SK-N-SH treated with all-trans-retinoic acid at 6 μM for 48 hours (cell line): Measurements from ENCODE around the gene KLHL3.

Experiments used
- ATAC-seq: fragments of 200-7000 bp; cut with Tn5 transposase; 3 replicates; pipeline ENCODE4 v1.9.1; 2020; ENCODE audit warnings: mild to moderate bottlenecking, moderate library complexity
- ARNTL ChIP-seq: fragments of 450-650 bp; formaldehyde crosslinking; IDR thresholded peaks from 2 replicates; pipeline ENCODE4 v1.5.0; 2020; ENCODE audit warnings: low read depth, mild to moderate bottlenecking, moderate library complexity, borderline replicate concordance
- CREB5 ChIP-seq: fragments of 250-450 bp; sonication (Bioruptor Pico); IDR thresholded peaks from 2 replicates; pipeline ENCODE4 v1.5.1; 2020; ENCODE audit warnings: low read depth, mild to moderate bottlenecking, moderate library complexity
- CSDC2 ChIP-seq: fragments of 250-450 bp; sonication (Bioruptor Pico); IDR thresholded peaks from 2 replicates; pipeline ENCODE4 v1.5.0; 2020; ENCODE audit warnings: mild to moderate bottlenecking, moderate library complexity
- ESRRG ChIP-seq: fragments of 250-450 bp; sonication (Bioruptor Pico); IDR thresholded peaks from 2 replicates; pipeline ENCODE4 v1.6.1; 2021; ENCODE audit warnings: mild to moderate bottlenecking
- GLIS3 ChIP-seq: fragments of 250-450 bp; sonication (Bioruptor Pico); IDR thresholded peaks from 2 replicates; pipeline ENCODE4 v1.5.0; 2020; ENCODE audit warnings: mild to moderate bottlenecking, moderate library complexity
- ISL1 ChIP-seq: fragments of 250-450 bp; sonication (Bioruptor Pico); IDR thresholded peaks from 2 replicates; pipeline ENCODE4 v2.1.2; 2022; ENCODE audit warnings: mild to moderate bottlenecking, moderate library complexity
- PATZ1 ChIP-seq: fragments of 250-450 bp; sonication (Bioruptor Pico); IDR thresholded peaks from 2 replicates; pipeline ENCODE4 v1.8.0; 2020; ENCODE audit warnings: mild to moderate bottlenecking, moderate library complexity, borderline replicate concordance
- PPARA ChIP-seq: fragments of 250-450 bp; sonication (Bioruptor Pico); IDR thresholded peaks from 2 replicates; pipeline ENCODE4 v1.5.0; 2020; ENCODE audit warnings: mild to moderate bottlenecking, borderline replicate concordance
- SNAI2 ChIP-seq: fragments of 250-450 bp; sonication (Bioruptor Pico); IDR thresholded peaks from 2 replicates; pipeline ENCODE4 v1.5.0; 2020; ENCODE audit warnings: mild to moderate bottlenecking, moderate library complexity
- TCF4 ChIP-seq: fragments of 250-450 bp; sonication (Bioruptor Pico); IDR thresholded peaks from 2 replicates; pipeline ENCODE4 v1.8.0; 2021; ENCODE audit warnings: mild to moderate bottlenecking, moderate library complexity, borderline replicate concordance
- TOX ChIP-seq: fragments of 250-450 bp; sonication (Bioruptor Pico); IDR thresholded peaks from 2 replicates; pipeline ENCODE4 v1.8.0; 2021; ENCODE audit warnings: mild to moderate bottlenecking, moderate library complexity, borderline replicate concordance
- ZC3H10 ChIP-seq: fragments of 250-450 bp; sonication (Bioruptor Pico); IDR thresholded peaks from 2 replicates; pipeline ENCODE4 v1.5.1; 2021; ENCODE audit warnings: mild to moderate bottlenecking, moderate library complexity
- ZFP3 ChIP-seq: fragments of 250-450 bp; sonication (Bioruptor Pico); IDR thresholded peaks from 2 replicates; pipeline ENCODE4 v1.5.0; 2020; ENCODE audit warnings: mild to moderate bottlenecking, moderate library complexity
- ZNF565 ChIP-seq: fragments of 450-650 bp; formaldehyde crosslinking; conservative IDR thresholded peaks from 2 replicates; pipeline ENCODE4 v1.5.0; 2020; ENCODE audit warnings: low read depth, mild to moderate bottlenecking, moderate library complexity
- ZNF70 ChIP-seq: fragments of 450-650 bp; formaldehyde crosslinking; IDR thresholded peaks from 2 replicates; pipeline ENCODE4 v1.5.0; 2020; ENCODE audit warnings: mild to moderate bottlenecking, moderate library complexity
- ZNF8 ChIP-seq: fragments of 450-650 bp; formaldehyde crosslinking; IDR thresholded peaks from 2 replicates; pipeline ENCODE4 v1.5.0; 2020; ENCODE audit warnings: mild to moderate bottlenecking, moderate library complexity
- TF ChIP-seq, protein P1 (sequence below): fragments of 250-450 bp; sonication (Bioruptor Pico); IDR thresholded peaks from 2 replicates; pipeline ENCODE4 v1.5.0; 2020; ENCODE audit warnings: mild to moderate bottlenecking, moderate library complexity
- TF ChIP-seq, protein P2 (sequence below): fragments of 250-450 bp; sonication (Bioruptor Pico); IDR thresholded peaks from 2 replicates; pipeline ENCODE4 v1.5.1; 2021; ENCODE audit warnings: mild to moderate bottlenecking, moderate library complexity
- TF ChIP-seq, protein P3 (sequence below): fragments of 250-450 bp; sonication (Bioruptor Pico); IDR thresholded peaks from 2 replicates; pipeline ENCODE4 v1.8.0; 2021; ENCODE audit warnings: low read depth, mild to moderate bottlenecking, moderate library complexity, borderline replicate concordance

The KLHL3 gene

DNA sequence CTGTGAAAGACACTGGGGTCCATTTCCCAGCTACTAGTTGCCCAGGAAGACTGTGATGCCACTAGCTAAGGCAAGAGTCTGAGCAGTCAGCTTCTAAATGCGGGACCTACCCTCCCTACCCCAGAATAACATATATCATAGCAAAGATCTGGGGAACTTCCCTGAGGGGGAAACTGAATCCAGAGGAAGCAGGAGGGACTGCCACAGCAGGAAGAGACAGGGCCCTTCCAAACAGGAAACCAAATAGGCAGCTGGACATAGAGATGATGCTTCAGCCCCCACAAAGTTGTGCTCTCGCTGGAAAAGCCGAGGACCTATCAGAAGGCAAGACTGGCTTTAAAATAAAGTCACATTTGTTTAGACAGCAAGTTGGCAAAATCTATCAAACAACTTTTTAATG lies 51.1 kb downstream of the KLHL3 start:
- ATAC-seq, result no peak
- TF ChIP-seq CSDC2 (CRISPR knock-in tag), result no peak
- TF ChIP-seq TCF4 (CRISPR knock-in tag), result no peak

- TF ChIP-seq ZC3H10 (CRISPR knock-in tag) (no peak), ARNTL (CRISPR knock-in tag) (no peak), PATZ1 (no peak), ZNF565 (CRISPR knock-in tag) (no peak), ZNF70 (CRISPR knock-in tag) (no peak), CSDC2 (CRISPR knock-in tag) (no peak), ISL1 (no peak), TOX (CRISPR knock-in tag) (no peak), CREB5 (no peak), GLIS3 (no peak)
- TF ChIP-seq, protein P1, sequence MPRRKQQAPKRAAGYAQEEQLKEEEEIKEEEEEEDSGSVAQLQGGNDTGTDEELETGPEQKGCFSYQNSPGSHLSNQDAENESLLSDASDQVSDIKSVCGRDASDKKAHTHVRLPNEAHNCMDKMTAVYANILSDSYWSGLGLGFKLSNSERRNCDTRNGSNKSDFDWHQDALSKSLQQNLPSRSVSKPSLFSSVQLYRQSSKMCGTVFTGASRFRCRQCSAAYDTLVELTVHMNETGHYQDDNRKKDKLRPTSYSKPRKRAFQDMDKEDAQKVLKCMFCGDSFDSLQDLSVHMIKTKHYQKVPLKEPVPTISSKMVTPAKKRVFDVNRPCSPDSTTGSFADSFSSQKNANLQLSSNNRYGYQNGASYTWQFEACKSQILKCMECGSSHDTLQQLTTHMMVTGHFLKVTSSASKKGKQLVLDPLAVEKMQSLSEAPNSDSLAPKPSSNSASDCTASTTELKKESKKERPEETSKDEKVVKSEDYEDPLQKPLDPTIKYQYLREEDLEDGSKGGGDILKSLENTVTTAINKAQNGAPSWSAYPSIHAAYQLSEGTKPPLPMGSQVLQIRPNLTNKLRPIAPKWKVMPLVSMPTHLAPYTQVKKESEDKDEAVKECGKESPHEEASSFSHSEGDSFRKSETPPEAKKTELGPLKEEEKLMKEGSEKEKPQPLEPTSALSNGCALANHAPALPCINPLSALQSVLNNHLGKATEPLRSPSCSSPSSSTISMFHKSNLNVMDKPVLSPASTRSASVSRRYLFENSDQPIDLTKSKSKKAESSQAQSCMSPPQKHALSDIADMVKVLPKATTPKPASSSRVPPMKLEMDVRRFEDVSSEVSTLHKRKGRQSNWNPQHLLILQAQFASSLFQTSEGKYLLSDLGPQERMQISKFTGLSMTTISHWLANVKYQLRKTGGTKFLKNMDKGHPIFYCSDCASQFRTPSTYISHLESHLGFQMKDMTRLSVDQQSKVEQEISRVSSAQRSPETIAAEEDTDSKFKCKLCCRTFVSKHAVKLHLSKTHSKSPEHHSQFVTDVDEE (CRISPR knock-in tag), result no peak
- TF ChIP-seq, protein P2, sequence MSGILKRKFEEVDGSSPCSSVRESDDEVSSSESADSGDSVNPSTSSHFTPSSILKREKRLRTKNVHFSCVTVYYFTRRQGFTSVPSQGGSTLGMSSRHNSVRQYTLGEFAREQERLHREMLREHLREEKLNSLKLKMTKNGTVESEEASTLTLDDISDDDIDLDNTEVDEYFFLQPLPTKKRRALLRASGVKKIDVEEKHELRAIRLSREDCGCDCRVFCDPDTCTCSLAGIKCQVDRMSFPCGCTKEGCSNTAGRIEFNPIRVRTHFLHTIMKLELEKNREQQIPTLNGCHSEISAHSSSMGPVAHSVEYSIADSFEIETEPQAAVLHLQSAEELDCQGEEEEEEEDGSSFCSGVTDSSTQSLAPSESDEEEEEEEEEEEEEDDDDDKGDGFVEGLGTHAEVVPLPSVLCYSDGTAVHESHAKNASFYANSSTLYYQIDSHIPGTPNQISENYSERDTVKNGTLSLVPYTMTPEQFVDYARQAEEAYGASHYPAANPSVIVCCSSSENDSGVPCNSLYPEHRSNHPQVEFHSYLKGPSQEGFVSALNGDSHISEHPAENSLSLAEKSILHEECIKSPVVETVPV, result no peak
- TF ChIP-seq, protein P3, sequence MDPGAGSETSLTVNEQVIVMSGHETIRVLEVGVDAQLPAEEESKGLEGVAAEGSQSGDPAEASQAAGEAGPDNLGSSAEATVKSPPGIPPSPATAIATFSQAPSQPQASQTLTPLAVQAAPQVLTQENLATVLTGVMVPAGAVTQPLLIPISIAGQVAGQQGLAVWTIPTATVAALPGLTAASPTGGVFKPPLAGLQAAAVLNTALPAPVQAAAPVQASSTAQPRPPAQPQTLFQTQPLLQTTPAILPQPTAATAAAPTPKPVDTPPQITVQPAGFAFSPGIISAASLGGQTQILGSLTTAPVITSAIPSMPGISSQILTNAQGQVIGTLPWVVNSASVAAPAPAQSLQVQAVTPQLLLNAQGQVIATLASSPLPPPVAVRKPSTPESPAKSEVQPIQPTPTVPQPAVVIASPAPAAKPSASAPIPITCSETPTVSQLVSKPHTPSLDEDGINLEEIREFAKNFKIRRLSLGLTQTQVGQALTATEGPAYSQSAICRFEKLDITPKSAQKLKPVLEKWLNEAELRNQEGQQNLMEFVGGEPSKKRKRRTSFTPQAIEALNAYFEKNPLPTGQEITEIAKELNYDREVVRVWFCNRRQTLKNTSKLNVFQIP (CRISPR knock-in tag), result no peak
- no peak for ATAC-seq
These were observed 54.7 kb downstream of the KLHL3 start for GRCh38 chr5:137681191-137681590.

GRCh38 chr5:137679910-137680309 lies 56.0 kb downstream of the KLHL3 start:
- TF ChIP-seq ZNF565 (CRISPR knock-in tag) (no peak), ISL1 (no peak), CSDC2 (CRISPR knock-in tag) (no peak), ZNF70 (CRISPR knock-in tag) (no peak), PPARA (CRISPR knock-in tag) (no peak), ZFP3 (no peak), ZNF8 (CRISPR knock-in tag) (no peak)
- TF ChIP-seq, protein P3 (CRISPR knock-in tag), result no peak
- ATAC-seq, result no peak

DNA sequence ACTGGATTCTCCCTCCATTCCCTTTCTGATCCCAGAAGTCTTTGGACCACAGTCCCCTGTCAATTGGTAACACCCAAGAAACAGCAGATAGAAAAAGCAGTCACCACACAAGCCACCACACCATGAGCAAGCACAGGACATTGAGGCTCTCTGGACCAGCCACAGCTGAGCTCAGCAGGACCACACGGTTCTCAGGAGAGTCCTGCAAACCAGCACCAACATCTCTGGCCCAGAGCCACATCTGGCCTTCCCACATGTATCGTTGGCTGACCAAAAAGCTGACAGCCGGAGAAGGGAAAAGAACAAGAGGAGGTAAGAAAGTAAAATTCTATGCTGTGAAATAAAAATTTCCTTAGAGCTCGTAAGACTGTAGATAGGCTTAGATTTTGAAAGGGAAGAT lies 56.7 kb downstream of the KLHL3 start:
- no peak for ATAC-seq
- TF ChIP-seq, protein P3 (CRISPR knock-in tag), result no peak
- no peak for TF ChIP-seq SNAI2 (CRISPR knock-in tag)
- no peak for TF ChIP-seq PPARA (CRISPR knock-in tag)
- TF ChIP-seq PATZ1, result no peak
- TF ChIP-seq ZNF8 (CRISPR knock-in tag), result no peak
- TF ChIP-seq ARNTL (CRISPR knock-in tag), result no peak
- no peak for TF ChIP-seq GLIS3
- TF ChIP-seq CREB5, result no peak
- TF ChIP-seq ESRRG (CRISPR knock-in tag), result no peak
- no peak for TF ChIP-seq ISL1
